ENCODE measurements around the gene NOC4L.

Gene NOC4L

DNA sequence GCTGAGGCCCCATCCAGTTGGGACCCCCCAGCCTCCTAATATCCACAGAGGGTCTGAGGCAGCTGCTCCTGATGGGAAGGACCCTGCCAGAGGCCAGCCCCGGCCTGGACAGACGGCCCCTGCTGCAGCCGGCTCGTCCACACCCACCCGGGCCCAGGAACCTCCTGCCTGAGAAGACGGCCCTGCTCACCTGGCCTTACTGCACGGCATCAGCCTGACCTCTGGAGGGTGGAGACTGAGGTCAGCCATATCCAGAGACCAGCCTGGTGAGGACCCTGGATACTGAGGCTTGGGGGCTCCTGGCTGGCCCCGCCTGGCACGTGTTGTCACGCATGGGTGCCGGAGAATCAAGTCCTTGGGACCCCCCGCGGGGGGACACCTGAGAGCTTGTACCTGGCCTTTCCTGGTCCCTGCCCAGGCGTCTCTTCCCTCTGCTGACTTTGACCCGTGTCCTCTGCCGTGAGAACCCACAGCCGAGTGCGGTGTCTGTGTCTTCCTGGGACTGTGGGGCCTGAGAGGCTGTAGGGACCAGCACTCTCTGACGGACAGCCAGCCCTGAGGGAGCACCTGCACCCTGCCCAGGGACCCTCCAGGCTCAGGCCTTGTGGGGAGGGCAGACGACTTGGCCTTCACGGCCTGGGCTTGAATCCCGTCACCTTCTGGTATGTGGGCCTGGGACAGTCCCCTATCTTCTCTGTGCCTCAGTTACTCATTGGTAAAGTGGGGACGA, 57.3 kb downstream of the NOC4L start:
- DNase-seq = no peak
